Mesodermal cell (in vitro differentiated cells): ENCODE measurements around the gene NOTCH2.

Experiments used
- H3K27ac ChIP-seq: 2 replicates; pipeline ENCODE4 v1.7.0; 2013; ENCODE audit warnings: mild to moderate bottlenecking, low read depth, low read length, moderate library complexity; ENCODE audit not compliant: severe bottlenecking
- H3K36me3 ChIP-seq: 2 replicates; pipeline ENCODE4 v1.7.1; 2013; ENCODE audit warnings: mild to moderate bottlenecking, low read length, moderate library complexity; ENCODE audit not compliant: control insufficient read depth, insufficient read depth
- H3K4me1 ChIP-seq: one replicate; pipeline ENCODE4 v1.7.1; 2013; ENCODE audit warnings: mild to moderate bottlenecking, low read length; ENCODE audit not compliant: insufficient read depth, control insufficient read depth, poor library complexity, severe bottlenecking
- H3K4me3 ChIP-seq: 2 replicates; pipeline ENCODE4 v1.7.0; 2013; ENCODE audit warnings: low read length, control low read depth, mild to moderate bottlenecking; ENCODE audit not compliant: insufficient read depth, poor library complexity, severe bottlenecking; ENCODE audit errors: extremely low read depth
- H3K9me3 ChIP-seq: 2 replicates; pipeline ENCODE4 v1.7.1; 2013; ENCODE audit warnings: mild to moderate bottlenecking, low read length, moderate library complexity; ENCODE audit not compliant: control insufficient read depth
- WGBS, 2 experiments: methylation state at CpG; one replicate each; pipeline ENCODE4 v1.1.5; 2013; ENCODE audit warnings: missing lambda C conversion rate in 2 of 2; ENCODE audit not compliant: insufficient coverage in 2 of 2; 5-methylcytosine and 5-hydroxymethylcytosine counted together

The NOTCH2 gene

GRCh38 chr1:119885903-119886783 is 183.3 kb downstream of the NOTCH2 start:
- Histone ChIP-seq H3K4me1 (no peaks in the 10 kb centered on the region), H3K27ac (no peak overlapping the region), H3K9me3 (no peaks in the 10 kb centered on the region), H3K4me3 (no peak overlapping the region), H3K36me3 (no peaks in the 10 kb centered on the region)
- WGBS, 2 experiments = 29 to 37% methylated on average over 7 to 8 of the region's 11 CpGs

DNA sequence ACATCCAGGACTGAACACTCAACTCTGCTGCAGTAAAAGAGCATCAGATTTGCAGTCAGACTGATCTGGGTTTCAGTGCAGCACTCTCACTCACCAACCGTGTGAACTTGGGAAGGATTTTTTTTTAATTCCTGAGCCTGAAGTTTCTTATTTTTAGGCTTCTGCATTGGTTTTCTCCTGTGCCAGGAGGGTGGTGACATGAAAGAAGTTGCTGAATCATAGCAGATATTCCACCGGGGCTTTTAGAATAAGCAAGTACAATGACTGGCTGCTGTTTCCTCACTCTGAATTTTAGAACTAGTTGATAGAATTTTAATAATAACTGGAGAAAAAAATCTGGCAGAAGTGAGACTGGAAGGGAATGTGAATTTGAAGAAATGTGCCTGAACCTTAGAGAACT is 184.8 kb downstream of the NOTCH2 start:
- Histone ChIP-seq H3K27ac (no peak overlapping the region), H3K4me1 (no peaks in the 10 kb centered on the region), H3K36me3 (no peaks in the 10 kb centered on the region), H3K4me3 (no peak overlapping the region), H3K9me3 (no peaks in the 10 kb centered on the region)
- WGBS, 2 experiments = 71% methylated on average over 1 of the region's 2 CpGs; no CpG with 5 or more reads in 1 of the 2 experiments

- H3K36me3 ChIP-seq = no peaks in the 10 kb centered on the region
- 80 to 100% methylated on average over 1 of the region's 3 CpGs for WGBS, 2 experiments
- no peak overlapping the region for H3K4me3 ChIP-seq
- H3K4me1 ChIP-seq = no peaks in the 10 kb centered on the region
- no peaks in the 10 kb centered on the region for H3K9me3 ChIP-seq
- H3K27ac ChIP-seq = no peak overlapping the region
These were observed 185.6 kb downstream of the NOTCH2 start for GRCh38 chr1:119883826-119884225.

GRCh38 chr1:119882132-119883049 is 187.1 kb downstream of the NOTCH2 start:
- H3K27ac ChIP-seq = no peak overlapping the region
- 84 to 100% methylated on average over 3 to 5 of the region's 5 CpGs for WGBS, 2 experiments
- H3K4me1 ChIP-seq = no peaks in the 10 kb centered on the region
- no peaks in the 10 kb centered on the region for H3K36me3 ChIP-seq
- no peaks in the 10 kb centered on the region for H3K9me3 ChIP-seq
- H3K4me3 ChIP-seq = no peak overlapping the region

DNA sequence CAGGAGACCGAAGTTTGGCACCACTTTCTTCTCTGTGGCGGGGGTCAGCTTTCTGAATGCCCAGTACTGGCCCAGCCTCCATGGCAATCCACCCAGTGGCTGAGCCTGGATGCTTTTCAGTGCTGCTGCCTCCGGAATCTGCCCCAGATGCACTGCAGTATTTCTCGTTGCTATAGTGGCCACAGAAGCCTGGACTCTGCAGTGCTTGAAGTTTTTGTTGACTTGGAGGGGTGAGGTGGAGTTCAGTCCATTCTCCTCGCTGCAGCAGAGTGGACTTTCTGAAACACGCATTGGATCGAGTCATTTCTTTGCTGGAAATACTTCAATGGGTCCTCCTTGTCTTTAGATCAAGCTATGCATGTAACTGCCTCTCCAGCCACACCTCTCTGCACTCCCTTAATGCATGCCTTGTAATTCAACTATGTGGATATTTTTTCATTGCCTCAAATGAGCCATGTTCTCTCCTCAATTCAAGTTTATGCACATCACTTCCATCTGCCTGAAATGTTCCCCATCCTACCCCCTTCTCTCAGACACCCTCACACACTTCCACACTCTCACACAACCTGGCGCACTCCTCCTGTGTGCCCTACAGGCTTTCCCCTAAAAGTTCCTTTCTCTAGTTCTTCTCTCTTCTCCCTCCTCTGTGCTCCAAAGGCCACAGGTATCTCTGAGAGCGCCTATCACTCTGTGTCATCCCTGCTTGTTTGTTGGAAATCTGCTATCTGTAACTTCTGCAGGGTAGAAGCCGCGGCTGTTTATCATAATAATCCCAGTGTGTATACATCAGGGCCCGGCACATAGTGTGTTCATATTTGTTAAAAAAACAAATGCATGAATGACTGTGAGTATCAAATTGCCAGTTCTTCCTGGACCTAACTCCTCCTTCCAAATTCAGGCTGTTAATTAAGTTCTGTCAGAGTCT is 189.7 kb downstream of the NOTCH2 start:
- no peak overlapping the region for H3K4me3 ChIP-seq
- WGBS, 2 experiments = 78 to 96% methylated on average over 7 to 9 of the region's 12 CpGs
- no peak overlapping the region for H3K27ac ChIP-seq

DNA sequence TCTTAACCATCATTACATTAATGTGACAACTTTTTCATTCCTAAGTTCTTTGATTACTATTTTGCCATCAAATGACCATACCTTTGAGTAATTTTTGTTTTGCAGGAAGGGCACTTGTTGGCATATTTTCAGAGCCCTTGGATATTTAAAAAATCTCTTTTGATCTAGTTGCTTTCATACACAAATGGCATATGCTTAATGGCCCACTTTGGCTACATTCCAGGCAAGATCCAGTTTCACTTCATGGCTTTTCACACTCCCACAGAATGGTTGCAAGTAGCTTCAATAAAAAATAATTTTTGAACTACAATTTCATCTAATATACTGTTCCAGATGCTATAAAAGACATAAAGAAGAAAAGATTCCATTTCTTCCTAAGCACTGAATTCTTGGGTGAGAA is 191.3 kb downstream of the NOTCH2 start:
- no peak overlapping the region for H3K27ac ChIP-seq
- no peaks in the 10 kb centered on the region for H3K4me1 ChIP-seq

More for the DNA sequence above, 189.7 kb downstream of the NOTCH2 start:
- no peaks in the 10 kb centered on the region for H3K4me1 ChIP-seq
- H3K9me3 ChIP-seq = no peaks in the 10 kb centered on the region
- no peaks in the 10 kb centered on the region for H3K36me3 ChIP-seq

GRCh38 chr1:119874186-119874585 is 195.3 kb downstream of the NOTCH2 start:
- WGBS, 2 experiments = 100% methylated on average over 1 of the region's 2 CpGs
- no peaks in the 10 kb centered on the region for H3K4me1 ChIP-seq

More for the DNA sequence above, 191.3 kb downstream of the NOTCH2 start:
- Histone ChIP-seq H3K36me3 (no peaks in the 10 kb centered on the region), H3K4me3 (no peak overlapping the region), H3K9me3 (no peaks in the 10 kb centered on the region)

DNA sequence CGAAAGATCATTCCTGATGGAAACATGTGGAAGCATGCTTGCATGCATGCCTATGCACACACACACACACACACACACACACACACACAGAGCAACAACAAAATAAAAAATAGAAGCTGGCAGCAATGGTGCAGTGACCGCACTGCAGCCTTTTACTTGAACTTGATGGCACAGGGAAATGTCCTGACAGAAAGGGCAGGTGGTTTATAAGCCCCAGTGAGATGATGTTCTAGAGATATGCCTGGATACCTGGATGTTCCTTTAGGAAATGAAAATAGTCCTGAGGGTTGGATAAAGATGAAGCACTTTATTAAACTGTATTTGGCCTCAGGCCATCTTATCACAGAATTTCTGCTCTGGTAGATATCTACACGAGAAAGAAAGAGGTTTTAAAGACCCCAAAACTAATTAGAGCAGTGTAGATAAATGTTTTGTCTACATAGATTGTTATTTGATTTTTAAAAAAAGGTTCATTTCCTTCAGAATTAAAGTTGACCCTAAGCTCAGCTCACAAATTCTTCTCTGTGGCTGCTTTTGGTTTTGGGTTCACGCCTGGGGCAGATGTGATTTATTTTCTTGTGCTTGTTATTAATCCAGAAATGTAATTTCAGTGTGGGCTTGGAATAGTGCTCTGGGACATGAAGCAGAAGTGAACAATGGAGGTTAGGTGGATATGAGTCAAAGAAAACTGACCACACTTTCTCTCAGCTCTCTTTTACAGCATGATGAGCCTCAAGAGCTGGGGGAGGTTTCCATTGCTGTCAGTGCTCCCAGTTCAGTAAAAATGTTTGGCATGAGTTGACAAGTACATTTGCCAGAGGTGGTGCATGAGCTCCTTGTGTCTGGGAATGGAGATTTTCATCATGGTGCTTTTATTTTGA is 196.1 kb downstream of the NOTCH2 start:
- Histone ChIP-seq H3K4me1 (no peaks in the 10 kb centered on the region), H3K4me3 (no peak overlapping the region), H3K36me3 (no peaks in the 10 kb centered on the region), H3K27ac (no peak overlapping the region), H3K9me3 (no peaks in the 10 kb centered on the region)
- WGBS, 2 experiments = 70 to 95% methylated on average over 2 of the region's 4 CpGs

More at GRCh38 chr1:119874186-119874585, 195.3 kb downstream of the NOTCH2 start:
- H3K9me3 ChIP-seq = no peaks in the 10 kb centered on the region
- no peaks in the 10 kb centered on the region for H3K36me3 ChIP-seq
- H3K4me3 ChIP-seq = no peak overlapping the region
- H3K27ac ChIP-seq = no peak overlapping the region

GRCh38 chr1:119871881-119872280 is 197.6 kb downstream of the NOTCH2 start:
- no peaks in the 10 kb centered on the region for H3K36me3 ChIP-seq
- no peaks in the 10 kb centered on the region for H3K4me1 ChIP-seq
- H3K4me3 ChIP-seq = no peak overlapping the region
- 86% methylated on average over 1 of the region's 4 CpGs; no CpG with 5 or more reads in 1 of the 2 experiments for WGBS, 2 experiments
- no peaks in the 10 kb centered on the region for H3K9me3 ChIP-seq
- no peak overlapping the region for H3K27ac ChIP-seq
